Epidermal melanocyte (primary cell): Measurements from ENCODE around the gene RIPK3.
"Not testable (repeated sequence)": the region's sequence is repeated elsewhere in the genome, so short reads cannot be mapped to it uniquely, and the experiment has no call there.

Experiments used
- DNase-seq: peaks from one replicate; pipeline ENCODE4 v3.0.0; 2011; ENCODE audit warnings: low spot score; ENCODE audit not compliant: insufficient read length

RIPK3 gene

DNA sequence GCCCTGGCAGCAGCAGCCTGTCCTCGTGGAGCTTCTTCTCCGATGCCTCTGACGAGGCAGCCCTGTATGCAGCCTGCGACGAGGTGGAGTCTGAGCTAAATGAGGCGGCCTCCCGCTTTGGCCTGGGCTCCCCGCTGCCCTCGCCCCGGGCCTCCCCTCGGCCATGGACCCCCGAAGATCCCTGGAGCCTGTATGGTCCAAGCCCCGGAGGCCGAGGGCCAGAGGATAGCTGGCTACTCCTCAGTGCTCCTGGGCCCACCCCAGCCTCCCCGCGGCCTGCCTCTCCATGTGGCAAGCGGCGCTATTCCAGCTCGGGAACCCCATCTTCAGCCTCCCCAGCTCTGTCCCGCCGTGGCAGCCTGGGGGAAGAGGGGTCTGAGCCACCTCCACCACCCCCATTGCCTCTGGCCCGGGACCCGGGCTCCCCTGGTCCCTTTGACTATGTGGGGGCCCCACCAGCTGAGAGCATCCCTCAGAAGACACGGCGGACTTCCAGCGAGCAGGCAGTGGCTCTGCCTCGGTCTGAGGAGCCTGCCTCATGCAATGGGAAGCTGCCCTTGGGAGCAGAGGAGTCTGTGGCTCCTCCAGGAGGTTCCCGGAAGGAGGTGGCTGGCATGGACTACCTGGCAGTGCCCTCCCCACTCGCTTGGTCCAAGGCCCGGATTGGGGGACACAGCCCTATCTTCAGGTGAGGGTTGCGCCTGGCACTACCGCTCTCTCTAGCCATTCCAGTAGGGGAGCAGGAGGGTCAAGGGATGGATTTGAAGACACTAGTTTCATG, 30.3 kb upstream of the RIPK3 start:
- DNase-seq, result no peak

DNA sequence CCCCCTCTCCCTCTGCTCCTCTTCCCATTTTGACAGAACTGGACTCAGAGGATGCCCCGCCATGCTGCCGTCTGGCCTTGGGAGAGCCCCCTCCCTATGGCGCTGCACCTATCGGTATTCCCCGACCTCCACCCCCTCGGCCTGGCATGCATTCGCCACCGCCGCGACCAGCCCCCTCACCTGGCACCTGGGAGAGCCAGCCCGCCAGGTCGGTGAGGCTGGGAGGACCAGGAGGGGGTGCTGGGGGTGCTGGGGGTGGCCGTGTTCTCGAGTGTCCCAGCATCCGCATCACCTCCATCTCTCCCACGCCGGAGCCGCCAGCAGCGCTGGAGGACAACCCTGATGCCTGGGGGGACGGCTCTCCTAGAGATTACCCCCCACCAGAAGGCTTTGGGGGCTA, 29.7 kb upstream of the RIPK3 start:
- no peak for DNase-seq

DNA sequence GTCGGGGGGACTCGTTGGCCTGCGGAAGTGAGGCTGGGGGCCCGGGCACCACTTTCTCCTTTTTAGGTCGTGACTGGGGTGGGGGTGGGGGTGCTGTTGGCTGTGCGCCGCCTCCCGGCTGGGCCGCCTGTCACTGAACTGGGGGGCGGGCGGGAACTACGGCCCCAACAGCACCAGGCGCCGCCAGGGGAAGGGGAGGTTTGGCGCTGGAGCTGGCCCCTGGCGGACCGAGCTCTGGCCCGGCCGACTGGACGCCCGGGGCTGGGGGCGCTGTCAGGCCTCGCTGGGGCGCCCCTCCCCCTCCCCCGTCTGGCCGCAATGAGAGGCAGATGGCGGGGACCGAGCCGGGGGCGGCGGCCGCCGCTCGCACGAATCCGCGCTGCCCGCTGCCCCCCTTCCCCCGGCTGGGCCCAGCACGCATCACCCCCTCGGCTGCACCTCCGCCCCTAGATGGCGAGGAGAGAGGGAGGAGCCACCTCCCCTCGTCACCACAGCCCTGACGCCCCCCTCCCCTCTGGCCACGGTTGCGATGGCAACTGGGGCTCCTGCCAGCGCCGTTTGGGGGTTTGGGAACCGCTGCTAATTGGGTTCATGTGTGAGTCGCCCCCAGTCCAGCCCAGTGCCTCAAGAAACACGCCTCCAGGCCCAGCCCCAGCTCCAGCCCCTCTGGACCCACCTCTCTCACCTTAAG, 28.9 kb upstream of the RIPK3 start:
- peak; percentile 50 for DNase-seq

DNA sequence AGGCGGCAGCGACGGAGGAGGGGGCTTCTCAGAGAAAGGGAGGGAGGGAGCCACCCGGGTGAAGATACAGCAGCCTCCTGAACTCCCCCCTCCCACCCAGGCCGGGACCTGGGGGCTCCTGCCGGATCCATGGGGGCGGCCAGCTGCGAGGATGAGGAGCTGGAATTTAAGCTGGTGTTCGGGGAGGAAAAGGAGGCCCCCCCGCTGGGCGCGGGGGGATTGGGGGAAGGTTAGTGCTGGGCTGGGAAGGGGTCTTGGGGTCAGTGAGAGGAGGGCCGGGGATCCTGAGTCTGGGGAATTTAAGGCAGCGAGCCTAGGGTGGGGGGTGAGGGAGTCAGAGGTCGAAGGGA, 28.4 kb upstream of the RIPK3 start:
- DNase-seq, result no peak

DNA sequence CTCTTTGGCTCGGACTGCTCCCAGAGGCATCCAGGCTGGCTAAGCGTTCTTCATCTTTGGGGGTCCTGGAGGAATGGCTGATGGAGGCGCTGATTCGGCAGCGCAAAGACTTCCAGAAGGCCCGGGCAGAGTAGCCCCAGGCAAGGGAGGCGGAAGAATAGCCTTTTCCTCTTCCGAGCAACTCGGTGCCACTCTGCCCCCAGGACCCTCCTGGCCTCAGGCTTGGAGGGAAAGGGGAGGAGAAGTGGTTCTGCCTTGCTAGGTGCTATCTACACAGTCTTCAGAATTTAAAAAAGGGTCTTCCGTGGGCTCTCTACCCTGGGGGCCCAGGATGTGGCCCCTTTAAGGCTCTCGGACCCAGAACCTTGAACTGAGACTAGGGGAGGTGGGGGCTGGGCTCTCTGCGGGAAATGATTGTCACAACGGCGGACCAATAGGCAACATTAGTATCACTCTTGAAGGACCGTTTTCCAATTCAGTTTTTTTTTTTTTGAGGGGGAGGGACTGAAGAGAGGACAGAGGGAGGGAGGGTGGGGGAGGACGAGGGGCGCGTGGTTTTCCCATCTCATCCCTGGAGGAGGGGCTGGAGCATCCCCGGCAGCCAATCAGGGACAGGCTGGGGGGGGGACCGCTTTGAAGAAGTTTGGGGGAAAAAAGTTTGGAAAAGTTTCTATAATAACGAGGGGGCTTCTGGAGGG, 27.9 kb upstream of the RIPK3 start, which contains the start of gene NFATC4:
Gene NFATC4, plus strand, starts transcription at position 671 of the 698 bp plus-strand sequence. CDS start 157 bp downstream, outside the sequence.
- DNase-seq, result peak; percentile 92

DNA sequence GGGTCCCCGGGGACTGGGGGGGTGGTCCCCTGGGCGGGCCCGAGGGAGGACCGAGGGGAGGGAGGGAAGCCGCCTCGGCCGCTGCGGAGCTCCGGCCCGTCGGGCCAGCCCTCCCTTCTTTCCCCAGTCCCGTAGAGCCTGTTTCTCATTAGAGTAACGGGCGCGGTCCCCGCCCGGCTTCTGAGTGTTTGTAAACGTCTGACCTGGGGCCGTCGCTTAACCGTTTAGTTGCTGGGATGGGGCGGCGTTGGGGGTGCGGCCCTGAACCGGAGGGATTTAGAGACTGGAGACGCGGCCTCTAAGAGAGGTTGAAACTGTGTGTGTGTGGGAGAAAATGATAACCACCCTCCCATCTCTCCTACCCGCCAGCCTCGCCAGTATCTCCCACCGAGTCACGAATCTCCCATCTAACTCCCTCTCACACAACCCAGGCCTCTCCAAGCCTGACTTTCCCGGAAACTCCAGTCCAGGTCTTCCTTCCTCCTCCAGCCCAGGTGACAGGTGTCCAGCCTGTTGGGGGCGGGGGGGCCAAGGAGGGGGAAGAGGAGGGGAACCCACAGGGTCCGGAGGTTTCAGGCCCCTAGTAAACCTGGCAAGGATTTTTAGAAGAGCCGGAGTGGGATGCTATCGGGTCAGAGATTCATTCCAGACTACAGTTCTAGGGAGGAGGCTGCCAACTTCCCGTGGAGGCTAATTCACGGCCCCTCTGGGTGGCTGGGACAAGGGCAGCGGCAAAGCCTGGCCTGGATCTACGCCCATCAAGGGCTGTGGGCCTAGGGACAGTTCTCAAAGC, 27.1 kb upstream of the RIPK3 start:
- no peak for DNase-seq

DNA sequence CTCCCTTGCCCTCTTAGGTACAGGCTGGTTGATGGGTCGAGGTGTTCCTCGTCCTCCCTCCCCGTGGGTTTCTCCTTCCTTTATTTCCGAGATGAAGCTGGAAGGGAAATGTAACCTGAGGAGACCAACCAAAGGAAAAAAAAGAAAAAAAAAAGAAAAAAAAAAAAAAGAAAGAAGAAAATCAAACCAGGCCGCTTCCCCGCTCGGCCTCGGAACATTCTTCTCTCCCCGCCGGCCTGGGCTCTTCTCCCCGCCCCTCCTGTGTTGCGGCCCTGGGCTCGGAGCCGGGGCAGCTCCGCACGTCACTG, 26.6 kb upstream of the RIPK3 start:
- DNase-seq, result no peak

DNA sequence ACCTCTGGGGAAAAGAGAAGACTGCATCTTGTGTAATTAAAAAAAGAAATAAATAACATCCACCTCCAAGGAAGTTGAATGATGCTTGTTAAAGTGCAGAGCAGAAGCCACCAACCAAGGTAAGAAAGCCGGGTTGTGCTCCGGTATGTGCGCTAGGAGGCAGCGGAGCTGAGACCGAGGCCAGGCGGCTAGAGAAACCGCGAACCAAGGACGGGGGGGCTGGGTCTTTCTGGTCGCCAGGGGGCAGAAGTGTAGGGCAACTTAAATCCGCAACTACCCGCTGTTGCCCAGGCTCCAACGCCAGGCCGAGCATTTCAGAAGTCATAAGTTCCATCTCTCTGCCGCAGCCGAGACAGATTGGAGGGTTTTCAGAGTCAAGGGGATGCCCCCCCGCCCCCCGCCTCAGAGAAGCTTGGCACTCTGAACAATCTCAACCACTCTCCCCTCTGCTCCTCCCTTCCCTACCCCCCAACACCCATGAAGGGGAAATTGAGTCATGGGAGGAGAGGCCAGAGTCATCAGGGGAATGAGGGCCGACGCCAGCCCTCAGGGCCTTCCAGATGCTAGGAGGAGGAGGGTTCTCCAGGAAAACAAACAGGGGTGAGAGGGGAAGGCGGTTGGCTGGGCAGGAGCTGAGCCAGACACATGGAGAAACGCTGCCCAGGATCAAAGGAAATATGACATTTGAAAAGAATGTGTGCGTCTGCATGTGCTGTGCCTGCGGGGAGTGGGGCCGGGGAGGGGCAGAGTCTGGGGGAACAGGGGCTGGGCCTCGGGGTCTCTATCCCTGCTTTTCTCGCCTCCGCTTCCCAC, 26.0 kb upstream of the RIPK3 start:
- no peak for DNase-seq

DNA sequence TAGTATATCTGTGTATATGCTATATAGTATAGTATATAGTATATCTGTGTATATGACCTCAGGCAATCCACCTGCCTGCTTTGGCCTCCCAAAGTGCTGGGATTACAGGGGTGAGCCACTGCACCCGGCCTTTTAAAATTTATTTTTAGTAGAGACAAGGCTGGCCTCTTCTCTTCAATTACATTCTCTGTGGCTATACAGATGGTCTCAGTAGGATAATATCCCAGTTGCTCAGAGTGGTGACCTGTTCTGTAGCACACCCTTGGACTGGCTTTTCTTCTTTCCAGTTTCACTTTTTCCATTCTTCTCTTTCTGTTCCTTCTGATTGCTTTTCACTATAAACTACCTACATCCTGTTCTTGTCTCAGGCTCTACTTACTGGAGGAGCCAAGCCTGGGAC, 25.1 kb upstream of the RIPK3 start:
- DNase-seq, result no peak

DNA sequence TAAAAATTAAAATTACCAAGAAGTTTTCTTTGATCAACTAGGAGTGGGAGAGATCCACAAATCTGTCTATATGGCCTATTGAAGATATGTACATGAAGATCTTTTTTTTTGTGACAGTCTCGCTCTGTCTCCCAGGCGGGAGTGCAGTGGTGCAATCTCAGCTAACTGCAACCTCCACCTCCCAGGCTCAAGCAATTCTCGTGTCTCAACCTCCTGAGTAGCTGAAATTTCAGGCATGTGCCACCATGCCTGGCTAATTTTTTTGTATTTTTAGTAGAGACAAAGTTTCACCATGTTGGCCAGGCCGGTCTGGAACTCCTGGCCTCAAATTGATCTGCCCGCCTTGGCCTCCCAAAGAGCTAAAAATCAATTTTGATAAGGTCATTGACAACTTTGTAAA, 23.6 kb upstream of the RIPK3 start:
- DNase-seq, result no peak

DNA sequence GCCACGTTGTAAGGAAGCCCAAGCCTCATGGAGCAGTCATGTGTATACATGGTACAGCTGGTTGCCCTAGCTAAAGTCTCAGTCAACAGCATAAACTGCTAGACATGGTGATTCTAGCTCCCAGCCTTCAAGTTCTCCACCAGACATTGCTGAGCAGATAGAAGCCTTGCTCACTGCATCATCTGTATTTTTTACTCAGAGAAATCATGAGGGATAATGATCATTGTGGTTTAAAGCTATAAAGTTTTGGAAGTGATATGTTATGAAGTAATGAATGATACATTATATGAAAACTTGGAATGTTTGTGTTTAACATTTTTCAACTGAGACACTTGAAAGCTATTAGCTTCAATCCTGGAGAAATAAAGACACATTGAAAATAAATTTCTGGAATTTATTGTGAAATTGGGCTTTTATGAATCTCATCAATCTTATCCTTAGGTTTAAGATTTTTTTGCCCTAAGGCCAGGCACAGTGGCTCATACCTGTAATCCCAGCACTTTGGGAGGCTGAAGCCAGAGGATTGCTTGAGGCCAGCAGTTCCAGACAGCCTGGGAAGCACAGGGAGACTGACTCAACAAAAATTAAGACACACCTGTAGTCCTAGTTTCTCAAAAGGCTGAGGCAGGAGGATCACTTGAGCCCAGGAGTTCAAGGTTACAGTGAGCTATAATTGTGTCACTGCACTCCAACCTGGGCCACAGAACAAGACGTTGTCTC, 22.6 kb upstream of the RIPK3 start:
- no peak for DNase-seq

DNA sequence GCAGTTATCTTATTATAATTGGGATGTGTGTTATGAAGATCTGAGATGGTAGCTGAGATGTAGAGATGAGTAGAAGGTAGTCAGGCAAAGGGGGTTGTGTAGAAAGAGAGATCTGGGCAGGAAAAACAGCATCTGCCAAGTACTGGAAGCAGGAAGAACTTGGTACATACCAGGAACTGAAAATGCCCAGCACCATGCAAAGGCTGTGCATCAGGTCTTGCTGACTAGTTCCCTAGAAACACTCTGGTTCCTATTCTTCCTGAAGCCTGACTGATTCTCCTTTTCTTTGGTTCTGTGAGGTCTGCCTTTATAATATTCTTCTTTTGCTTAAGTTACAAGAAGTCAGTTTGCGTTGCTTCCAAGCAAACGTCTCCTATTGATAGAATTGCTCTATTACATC, 21.5 kb upstream of the RIPK3 start:
- DNase-seq, result no peak

DNA sequence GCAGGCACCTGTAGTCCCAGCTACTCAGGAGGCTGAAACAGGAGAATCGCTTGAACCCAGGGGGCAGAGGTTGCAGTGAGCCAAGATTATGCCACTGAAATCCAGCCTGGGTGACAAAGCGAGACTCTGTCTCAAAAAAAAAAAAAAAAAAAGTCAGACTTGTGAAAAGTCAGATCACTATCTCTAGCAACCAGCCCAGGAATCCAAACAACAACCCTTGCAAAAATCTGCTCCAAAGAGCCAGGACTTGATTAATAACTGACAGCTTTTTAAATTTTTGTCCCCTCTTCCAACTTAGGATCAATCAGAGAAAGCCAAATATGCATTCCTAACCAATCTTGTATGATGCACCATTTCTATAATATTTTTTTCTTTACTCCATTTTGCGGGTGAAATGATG, 20.5 kb upstream of the RIPK3 start:
- DNase-seq, result no peak

DNA sequence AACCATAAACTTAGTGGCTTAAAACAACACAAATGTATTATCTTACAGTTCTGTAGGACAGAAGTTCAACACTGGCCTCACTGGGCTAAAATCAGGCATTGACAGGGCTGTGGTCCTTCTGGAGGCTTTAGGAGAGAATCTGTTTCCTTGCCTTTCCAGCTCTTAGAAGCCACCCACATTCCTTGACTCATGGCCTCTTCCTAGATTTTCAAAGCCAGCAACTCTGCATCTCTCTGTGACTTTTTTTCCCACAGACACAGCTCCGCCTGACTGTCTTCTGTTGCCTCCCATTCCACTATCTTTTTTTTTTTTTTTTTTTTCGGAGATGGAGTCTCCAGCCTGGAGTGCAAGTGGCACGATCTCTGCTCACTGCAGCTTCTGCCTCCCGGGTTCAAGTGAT, 16.4 kb upstream of the RIPK3 start:
- no peak for DNase-seq

DNA sequence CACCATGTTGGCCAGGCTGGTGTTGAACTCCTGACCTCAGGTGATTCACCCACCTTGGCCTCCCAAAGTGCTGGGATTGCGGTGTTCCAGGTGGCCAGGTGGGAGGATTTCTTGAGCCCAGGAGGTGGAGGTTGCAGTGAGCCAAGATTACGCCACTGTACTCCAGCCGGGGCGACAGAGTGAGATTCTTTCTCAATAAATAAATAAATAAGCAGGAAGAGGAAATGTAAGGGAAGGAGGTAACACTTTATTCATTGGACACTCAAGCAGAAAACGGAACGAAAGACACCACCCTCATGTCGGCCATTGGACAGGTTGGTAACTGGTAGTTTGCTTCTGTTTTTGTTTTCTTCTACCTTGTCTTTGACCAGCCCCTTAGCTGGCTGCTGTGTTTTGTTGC, 15.2 kb upstream of the RIPK3 start:
- DNase-seq, result no peak

DNA sequence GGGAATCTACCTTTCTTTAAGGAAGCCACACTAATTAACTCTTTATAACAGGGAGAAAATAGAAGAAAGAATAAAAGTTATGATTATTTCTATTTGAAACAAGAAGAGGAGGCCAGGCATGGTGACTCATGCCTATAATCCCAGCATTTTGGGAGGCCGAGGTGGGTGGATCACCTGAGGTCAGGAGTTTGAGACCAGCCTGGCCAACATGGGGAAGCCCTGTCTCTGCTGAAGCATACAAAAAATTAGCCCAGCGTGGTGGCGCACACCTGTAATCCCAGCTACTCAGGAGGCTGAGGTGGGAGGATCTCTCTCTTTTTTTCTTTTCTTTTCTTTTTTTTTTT, 14.7 kb upstream of the RIPK3 start:
- DNase-seq, result not testable (repeated sequence)

DNA sequence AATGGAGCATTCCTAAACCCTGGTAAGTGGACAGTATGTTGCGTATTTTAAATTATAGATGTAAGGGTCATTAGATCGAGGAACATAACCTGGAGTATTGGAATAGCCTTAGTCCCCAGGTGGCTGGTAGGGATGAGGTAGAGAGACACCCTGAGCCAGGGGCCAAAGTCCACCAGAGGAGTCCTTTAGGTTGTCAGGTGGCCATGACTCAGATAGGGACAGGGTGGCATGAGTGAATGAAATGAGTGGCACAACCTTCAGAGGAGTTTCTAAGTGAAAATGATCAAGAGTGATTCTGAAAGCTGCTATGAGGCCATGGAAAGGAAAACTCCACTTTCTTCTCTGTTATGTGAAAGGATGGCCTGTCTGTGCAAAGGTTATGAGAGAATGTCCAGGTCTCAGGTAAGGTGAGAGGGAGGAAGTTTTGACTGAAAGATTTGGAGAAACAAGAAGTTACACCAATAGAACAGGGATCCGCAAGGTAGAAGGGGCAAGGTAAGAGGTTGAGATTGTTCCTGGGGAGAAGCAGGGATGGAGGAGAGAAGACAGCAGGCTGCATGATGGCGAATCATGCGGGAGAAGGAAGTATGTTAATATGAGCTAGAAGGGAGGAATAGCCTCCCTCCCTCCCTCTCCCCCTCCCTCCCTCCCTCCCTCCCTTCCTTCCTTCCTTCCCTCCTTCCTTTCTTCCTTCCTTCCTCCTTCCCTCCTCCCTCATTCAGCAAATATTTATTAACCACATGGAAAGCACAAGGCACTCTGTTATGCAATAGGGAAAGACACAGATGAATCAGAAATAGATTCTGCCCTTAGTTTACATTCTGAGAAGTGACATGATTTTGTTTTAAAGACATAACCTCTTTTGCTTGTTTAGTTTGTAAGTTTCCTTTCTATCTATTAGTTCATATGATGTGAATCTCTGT, 14.0 kb upstream of the RIPK3 start:
- DNase-seq, result no peak

DNA sequence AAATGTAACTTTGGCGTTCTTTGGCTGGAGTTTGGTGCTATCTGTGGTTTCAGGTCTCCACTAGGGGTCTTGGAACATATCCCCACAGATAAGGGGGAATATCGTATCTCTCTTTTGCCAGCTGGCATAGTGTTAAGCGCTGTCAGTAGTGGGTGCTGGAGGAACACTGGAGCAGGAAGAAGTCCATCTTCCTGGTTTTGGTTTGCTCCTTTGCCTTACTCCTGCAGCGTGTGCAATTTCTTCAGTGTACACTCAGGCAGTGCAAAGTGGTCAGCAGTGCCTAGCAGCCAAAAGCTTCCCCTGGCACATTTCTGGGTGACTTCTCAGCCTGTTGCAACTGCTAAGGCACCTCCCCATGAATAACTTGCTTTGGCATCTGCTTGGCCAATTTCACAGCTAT, 11.7 kb upstream of the RIPK3 start:
- no peak for DNase-seq

DNA sequence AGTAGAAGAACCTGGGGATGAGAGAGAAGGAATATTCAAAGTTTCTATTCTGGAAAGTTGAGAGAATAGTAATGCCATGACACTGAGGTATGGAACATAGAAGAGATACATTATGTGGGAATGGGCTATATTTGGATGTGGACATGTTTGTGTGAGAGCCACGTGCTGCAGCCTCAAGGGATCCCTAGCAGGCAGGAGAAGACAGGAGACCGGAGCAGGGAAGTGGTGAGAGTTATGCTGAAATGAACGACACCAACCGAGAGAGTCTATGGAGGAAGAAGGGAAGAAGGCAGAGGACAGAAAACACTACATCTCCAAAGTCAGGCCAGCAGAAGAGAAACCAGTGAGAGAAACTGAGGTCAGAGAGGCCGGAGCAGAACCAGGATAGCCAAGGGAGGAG, 10.0 kb upstream of the RIPK3 start:
- DNase-seq, result no peak
